ENCODE data around the gene CLASP1. TPM values are rescaled to one million over a fixed set of nuclear protein-coding genes. Genes with fewer than 3 reads are reported as not detected.
"Not testable (repeated sequence)": the region's sequence is repeated elsewhere in the genome, so short reads cannot be mapped to it uniquely, and the experiment has no call there.

Gene CLASP1
- total RNA-seq, 2 experiments from 2014 or later, result 62.3 to 76.1 TPM

DNA sequence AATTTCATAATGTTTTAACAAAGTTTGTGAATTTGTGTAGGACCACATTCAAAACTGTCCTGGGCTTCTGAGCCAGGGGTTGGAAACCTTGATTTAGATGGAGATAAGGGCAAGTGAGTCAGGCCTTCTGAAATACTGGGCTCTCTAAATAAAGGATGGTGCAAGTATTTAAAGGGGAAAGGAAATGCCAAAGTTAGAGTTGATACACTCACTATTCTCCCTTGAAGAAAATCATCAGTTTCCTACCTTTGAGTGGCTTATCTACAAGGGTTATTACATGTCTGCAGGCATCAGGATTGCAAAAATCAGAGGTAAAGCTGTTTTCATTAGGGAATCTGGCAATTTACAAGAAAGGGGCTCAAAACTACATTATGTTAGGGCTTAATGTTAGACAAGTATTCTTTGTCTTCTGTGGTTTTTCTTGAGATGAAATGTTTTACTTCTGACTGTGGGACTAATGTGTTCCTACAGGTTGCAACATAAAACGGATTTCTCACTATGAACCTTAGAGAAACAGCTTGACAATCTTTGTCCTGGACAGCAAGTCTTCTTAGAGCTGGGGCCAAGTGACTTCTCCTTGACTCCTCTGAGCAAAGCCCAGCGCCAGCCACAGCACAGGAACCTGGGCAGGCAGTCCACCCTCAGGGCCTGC, 87.5 kb downstream of the CLASP1 start:
- ATAC-seq, result no peak

DNA sequence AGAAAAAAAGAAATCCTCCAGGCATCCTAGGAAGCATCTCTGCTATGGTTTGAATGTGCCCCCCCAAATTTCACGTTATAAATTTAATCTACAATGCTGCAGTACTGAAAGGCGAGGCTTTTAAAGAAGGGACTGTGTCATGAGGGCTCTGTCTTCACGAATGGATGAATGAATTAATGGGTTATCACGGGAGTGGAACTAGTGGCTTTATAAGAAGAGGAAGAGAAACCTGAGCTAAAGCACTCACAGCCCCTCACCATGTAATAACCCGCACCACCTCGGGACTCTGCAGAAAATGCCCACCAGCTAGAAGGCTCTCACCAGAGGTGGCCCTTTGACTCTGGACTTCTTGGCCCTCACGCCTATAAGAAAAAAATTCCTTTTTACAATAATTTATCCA, 90.9 kb downstream of the CLASP1 start:
- ATAC-seq (no peak), DNase-seq (no peak)
- CTCF ChIA-PET, result no interaction called here
- Mint-ChIP-seq H3K27ac (no peak overlapping the region), H3K4me1 (peaks cover 20% of the 10 kb centered on the region), H3K4me3 (no peak overlapping the region), H3K36me3 (peaks cover 1% of the 10 kb centered on the region), H3K9me3 (ENCODE audit: low read depth) (no peaks in the 10 kb centered on the region), H3K27me3 (no peaks in the 10 kb centered on the region)

More for the DNA sequence above, 87.5 kb downstream of the CLASP1 start:
- no peak overlapping the region for H3K4me3 Mint-ChIP-seq
- no peak overlapping the region for H3K27ac Mint-ChIP-seq
- CTCF ChIA-PET, result interaction anchor here (0.9 kb wide), 1 partner anchor 157 kb away, joined by 3 read pairs; no protein-coding TSS in a partner anchor
- H3K9me3 Mint-ChIP-seq (ENCODE audit: low read depth), result peaks cover 2% of the 10 kb centered on the region
- DNase-seq, result no peak
- H3K36me3 Mint-ChIP-seq, result peaks cover 14% of the 10 kb centered on the region
- no peaks in the 10 kb centered on the region for H3K27me3 Mint-ChIP-seq
- H3K4me1 Mint-ChIP-seq, result peaks cover 18% of the 10 kb centered on the region

GRCh38 chr2:121555008-121555407, 94.3 kb downstream of the CLASP1 start:
- no peak for DNase-seq
- Mint-ChIP-seq H3K36me3 (peaks cover 20% of the 10 kb centered on the region), H3K27ac (no peak overlapping the region), H3K4me1 (peaks cover 28% of the 10 kb centered on the region), H3K9me3 (ENCODE audit: low read depth) (peaks cover 2% of the 10 kb centered on the region), H3K4me3 (no peak overlapping the region), H3K27me3 (no peaks in the 10 kb centered on the region)
- CTCF ChIA-PET, result no interaction called here
- no peak for ATAC-seq

GRCh38 chr2:121552477-121553180, 96.6 kb downstream of the CLASP1 start:
- H3K27me3 Mint-ChIP-seq, CTCF ChIA-PET, DNase-seq, H3K27ac Mint-ChIP-seq, ATAC-seq, H3K4me3 Mint-ChIP-seq: not testable (repeated sequence)
- peaks cover 39% of the 10 kb centered on the region for H3K36me3 Mint-ChIP-seq
- peaks cover 28% of the 10 kb centered on the region for H3K4me1 Mint-ChIP-seq
- peaks cover 14% of the 10 kb centered on the region for H3K9me3 Mint-ChIP-seq (ENCODE audit: low read depth)

GRCh38 chr2:121550669-121551068, 98.6 kb downstream of the CLASP1 start:
- H3K27ac Mint-ChIP-seq, result no peak overlapping the region
- peaks cover 16% of the 10 kb centered on the region for H3K9me3 Mint-ChIP-seq (ENCODE audit: low read depth)
- peaks cover 30% of the 10 kb centered on the region for H3K4me1 Mint-ChIP-seq
- CTCF ChIA-PET, result interaction anchor here (1.0 to 1.5 kb wide), 3 partner anchors 9 to 20 kb away, joined by 3 read pairs; partner anchors contain the start of gene RNU4ATAC
- no peak overlapping the region for H3K4me3 Mint-ChIP-seq
- peaks cover 42% of the 10 kb centered on the region for H3K36me3 Mint-ChIP-seq
- DNase-seq (no peak), ATAC-seq (no peak)
- H3K27me3 Mint-ChIP-seq, result no peaks in the 10 kb centered on the region

DNA sequence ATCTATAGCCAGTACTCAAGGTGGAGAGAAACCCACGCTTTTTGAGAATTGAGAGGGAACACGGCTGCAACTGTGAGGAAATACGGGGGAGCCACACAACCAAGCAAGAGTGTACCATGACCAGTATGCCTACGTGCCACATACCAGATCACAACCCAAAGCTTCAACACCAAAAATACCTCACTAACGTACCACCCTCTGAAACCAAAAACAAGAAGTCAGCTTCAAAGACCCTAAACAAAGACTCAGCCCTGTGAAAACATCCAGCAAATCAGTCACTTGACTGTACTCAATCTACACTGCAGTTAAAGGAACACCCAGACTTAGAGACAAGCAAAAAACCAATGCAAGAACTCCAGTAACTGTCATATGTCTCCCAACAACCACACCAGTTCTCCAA, 101.6 kb downstream of the CLASP1 start:
- H3K4me3 Mint-ChIP-seq, result no peak overlapping the region
- H3K36me3 Mint-ChIP-seq, result peaks cover 41% of the 10 kb centered on the region
- H3K4me1 Mint-ChIP-seq, result peaks cover 33% of the 10 kb centered on the region
- peaks cover 16% of the 10 kb centered on the region for H3K9me3 Mint-ChIP-seq (ENCODE audit: low read depth)
- CTCF ChIA-PET, result interaction anchor here (1.1 kb wide), 1 partner anchor 36 kb away, joined by 3 read pairs; no protein-coding TSS in a partner anchor
- DNase-seq (no peak), ATAC-seq (no peak)
- no peak overlapping the region for H3K27ac Mint-ChIP-seq
- H3K27me3 Mint-ChIP-seq, result no peaks in the 10 kb centered on the region

GRCh38 chr2:121545913-121546312, 103.3 kb downstream of the CLASP1 start:
- no peak for DNase-seq
- Mint-ChIP-seq H3K9me3 (ENCODE audit: low read depth) (peaks cover 16% of the 10 kb centered on the region), H3K27ac (no peak overlapping the region), H3K36me3 (peaks cover 35% of the 10 kb centered on the region), H3K4me1 (peaks cover 22% of the 10 kb centered on the region), H3K4me3 (no peak overlapping the region), H3K27me3 (no peaks in the 10 kb centered on the region)
- no peak for ATAC-seq
- CTCF ChIA-PET, result interaction anchor here (1.0 kb wide), 1 partner anchor 13 kb away, joined by 3 read pairs; no protein-coding TSS in a partner anchor

DNA sequence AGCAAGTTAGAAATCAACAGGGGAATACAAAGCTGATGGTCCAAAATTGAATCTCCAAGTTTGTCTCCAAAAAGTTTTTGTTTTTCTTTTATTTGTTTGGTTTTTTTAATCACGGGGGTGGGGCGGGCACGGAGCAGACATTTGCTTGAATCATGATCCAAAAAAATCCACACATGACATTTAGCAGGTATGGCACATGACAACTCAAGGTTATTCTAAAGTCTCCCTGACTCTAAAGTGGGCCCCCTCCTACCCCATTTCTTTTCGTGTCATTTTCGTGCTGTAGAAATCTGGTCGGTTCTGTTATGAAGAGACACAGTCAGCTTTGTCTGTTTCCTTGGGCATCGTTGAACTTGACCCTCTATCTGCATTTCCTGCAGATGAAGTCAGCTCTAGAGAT, 104.0 kb downstream of the CLASP1 start:
- DNase-seq (no peak), ATAC-seq (no peak)
- H3K4me3 Mint-ChIP-seq, result no peak overlapping the region
- no peaks in the 10 kb centered on the region for H3K27me3 Mint-ChIP-seq
- H3K9me3 Mint-ChIP-seq (ENCODE audit: low read depth), result peaks cover 16% of the 10 kb centered on the region
- no peak overlapping the region for H3K27ac Mint-ChIP-seq
- CTCF ChIA-PET, result interaction anchor here (1.4 kb wide), 1 partner anchor 173 kb away, joined by 3 read pairs; no protein-coding TSS in a partner anchor
- peaks cover 16% of the 10 kb centered on the region for H3K4me1 Mint-ChIP-seq
- H3K36me3 Mint-ChIP-seq, result peaks cover 29% of the 10 kb centered on the region

GRCh38 chr2:121541495-121541894, 107.8 kb downstream of the CLASP1 start:
- CTCF ChIA-PET, result interaction anchor here (0.7 to 1.6 kb wide), 2 partner anchors 9 kb away, joined by 3 read pairs; no protein-coding TSS in a partner anchor
- no peak for ATAC-seq
- no peaks in the 10 kb centered on the region for H3K9me3 Mint-ChIP-seq (ENCODE audit: low read depth)

DNA sequence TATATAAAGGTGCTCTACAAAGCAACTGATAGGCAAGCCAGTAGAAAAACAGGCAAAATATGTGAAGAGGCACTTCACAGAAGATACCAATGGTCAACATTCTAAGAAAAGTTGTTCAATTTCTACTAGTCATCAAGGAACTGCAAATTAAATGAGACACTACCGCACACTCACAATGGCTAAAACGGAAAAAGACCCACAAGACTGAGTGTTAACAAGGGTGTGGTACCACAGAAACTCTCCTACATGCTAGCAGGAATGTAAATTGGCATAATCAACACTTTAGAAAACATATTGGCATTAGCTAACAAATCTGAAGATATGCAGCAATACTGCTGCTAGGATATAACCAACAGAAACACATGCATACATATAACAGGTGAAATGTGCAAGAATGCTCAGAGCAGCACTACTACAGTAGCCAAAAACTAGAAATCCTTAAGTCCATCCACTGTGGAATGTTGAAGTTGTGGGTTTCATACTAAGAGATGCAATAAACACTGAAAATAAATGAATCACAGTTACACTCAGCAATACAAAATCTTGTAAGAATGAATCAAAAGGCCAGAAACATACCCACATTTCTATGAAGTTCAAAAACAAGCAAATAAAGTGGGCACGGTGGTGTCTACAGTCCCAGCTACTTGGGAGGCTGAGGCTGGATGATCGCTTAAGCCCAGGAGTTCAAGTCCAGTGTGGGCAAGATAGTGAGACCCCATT, 109.4 kb downstream of the CLASP1 start:
- H3K36me3 Mint-ChIP-seq, result peaks cover 4% of the 10 kb centered on the region
- H3K9me3 Mint-ChIP-seq (ENCODE audit: low read depth), result no peaks in the 10 kb centered on the region
- H3K4me1 Mint-ChIP-seq, result peaks cover 26% of the 10 kb centered on the region
- H3K27me3 Mint-ChIP-seq, result no peaks in the 10 kb centered on the region
- peak overlapping the region; percentile 67 for H3K4me3 Mint-ChIP-seq
- H3K27ac Mint-ChIP-seq, result peak overlapping the region; percentile 67
- CTCF ChIA-PET, result interaction anchor here (1.4 to 1.7 kb wide), 2 partner anchors 9 to 110 kb away, joined by 3 to 4 read pairs; partner anchors contain the start of genes CLASP1 and RNU4ATAC
- ATAC-seq (peak; percentile 39), DNase-seq (no peak)

More at GRCh38 chr2:121541495-121541894, 107.8 kb downstream of the CLASP1 start:
- H3K4me3 Mint-ChIP-seq, result no peak overlapping the region
- no peaks in the 10 kb centered on the region for H3K27me3 Mint-ChIP-seq
- peaks cover 36% of the 10 kb centered on the region for H3K4me1 Mint-ChIP-seq
- H3K27ac Mint-ChIP-seq, result no peak overlapping the region
- H3K36me3 Mint-ChIP-seq, result peaks cover 6% of the 10 kb centered on the region
- no peak for DNase-seq

GRCh38 chr2:121536850-121537557, 112.3 kb downstream of the CLASP1 start:
- H3K27me3 Mint-ChIP-seq, result no peaks in the 10 kb centered on the region
- no peaks in the 10 kb centered on the region for H3K9me3 Mint-ChIP-seq (ENCODE audit: low read depth)
- no peak overlapping the region for H3K27ac Mint-ChIP-seq
- DNase-seq (no peak), ATAC-seq (no peak)
- peaks cover 2% of the 10 kb centered on the region for H3K36me3 Mint-ChIP-seq
- H3K4me1 Mint-ChIP-seq, result peaks cover 39% of the 10 kb centered on the region
- CTCF ChIA-PET, result no interaction called here
- no peak overlapping the region for H3K4me3 Mint-ChIP-seq

- no peaks in the 10 kb centered on the region for H3K9me3 Mint-ChIP-seq (ENCODE audit: low read depth)
- peaks cover 43% of the 10 kb centered on the region for H3K4me1 Mint-ChIP-seq
- peaks cover 2% of the 10 kb centered on the region for H3K36me3 Mint-ChIP-seq
- DNase-seq (no peak), ATAC-seq (no peak)
- no peak overlapping the region for H3K4me3 Mint-ChIP-seq
- no peak overlapping the region for H3K27ac Mint-ChIP-seq
- H3K27me3 Mint-ChIP-seq, result no peaks in the 10 kb centered on the region
- CTCF ChIA-PET, result no interaction called here
Observed at GRCh38 chr2:121536347-121536746, 112.9 kb downstream of the CLASP1 start.

DNA sequence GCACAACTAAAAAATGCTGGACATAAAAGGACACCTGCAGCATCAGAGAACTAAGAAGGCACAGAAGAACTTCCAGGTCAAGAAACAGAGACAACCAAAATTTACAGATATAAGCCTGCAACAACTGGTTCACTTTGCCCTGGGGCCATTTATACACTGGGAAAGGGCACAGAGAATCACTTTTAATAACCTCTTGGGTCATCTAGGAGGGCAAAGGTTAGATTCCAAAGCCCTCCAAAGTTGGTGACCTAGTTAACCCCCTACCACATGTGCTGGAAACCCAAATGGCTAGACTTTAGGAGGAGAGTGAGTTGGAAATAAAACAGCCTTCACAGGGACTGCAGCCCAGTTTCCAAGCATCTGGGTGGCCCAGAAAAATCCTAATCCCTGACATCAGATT, 115.3 kb downstream of the CLASP1 start:
- DNase-seq, result no peak
- no peak overlapping the region for H3K4me3 Mint-ChIP-seq
- ATAC-seq, result no peak
- H3K36me3 Mint-ChIP-seq, result peaks cover 6% of the 10 kb centered on the region
- H3K9me3 Mint-ChIP-seq (ENCODE audit: low read depth), result no peaks in the 10 kb centered on the region
- CTCF ChIA-PET, result no interaction called here
- peaks cover 43% of the 10 kb centered on the region for H3K4me1 Mint-ChIP-seq
- H3K27ac Mint-ChIP-seq, result no peak overlapping the region
- H3K27me3 Mint-ChIP-seq, result no peaks in the 10 kb centered on the region
